Vagina (tissue), 2 donors: ENCODE results near the gene CDH13. TPM values are rescaled to one million over a fixed set of nuclear protein-coding genes. Genes with fewer than 3 reads are reported as not detected.

Source experiments
- DNase-seq, 2 donors: peaks; one replicate each; pipeline ENCODE4 v3.0.0-alpha.2; 2017; ENCODE audit errors: extremely low spot score in 2 of 2
- H3K27ac ChIP-seq: fragments of 200-600 bp; sonication (generic); one replicate; pipeline ENCODE4 v1.5.1; 2019
- H3K27me3 ChIP-seq: fragments of 200-600 bp; sonication (generic); one replicate; pipeline ENCODE4 v1.5.1; 2019
- H3K36me3 ChIP-seq, 2 donors: fragments of 200-600 bp; sonication (generic); one replicate each; pipeline ENCODE4 v1.5.1; 2017 to 2019
- H3K4me1 ChIP-seq: fragments of 200-600 bp; sonication (generic); one replicate; pipeline ENCODE4 v1.5.1; 2019
- H3K4me3 ChIP-seq, 2 donors: fragments of 200-600 bp; sonication (generic); 1 replicate in 1 of 2; 2 replicates in 1 of 2; pipeline ENCODE4 v1.5.1; 2016 to 2019
- H3K9me3 ChIP-seq: fragments of 200-600 bp; sonication (generic); one replicate; pipeline ENCODE4 v1.5.1; 2019
- CTCF ChIP-seq, 3 experiments: fragments of 450-650 bp in 2 of 3; fragments of 200-600 bp in 1 of 3; sonication (generic) in 1 of 3; IDR thresholded peaks; one replicate each; pipeline ENCODE4 v1.5.1; 2017 to 2019; ENCODE audit warnings: antibody characterized with exemption in 3 of 3, mild to moderate bottlenecking in 2 of 3, moderate library complexity in 2 of 3
- POLR2A ChIP-seq, 2 donors: fragments of 450-650 bp; IDR thresholded peaks; one replicate each; pipeline ENCODE4 v1.6.1; 2017; ENCODE audit warnings: antibody characterized with exemption in 2 of 2, mild to moderate bottlenecking in 2 of 2, moderate library complexity in 2 of 2
- POLR2AphosphoS5 ChIP-seq, 2 donors: sonication (generic); formaldehyde crosslinking; IDR thresholded peaks; one replicate each; pipeline ENCODE4 v1.9.0; 2017; ENCODE audit warnings: antibody characterized with exemption in 2 of 2, mild to moderate bottlenecking in 2 of 2, low read depth in 1 of 2; ENCODE audit not compliant: insufficient read depth in 1 of 2
- intact Hi-C: fragments of 100-400 bp; cut with DNase I; formaldehyde crosslinking; loops from one replicate; pipeline ENCODE4 v1.15.1; 2023
- total RNA-seq: library from RNA; depleted of rRNA; stranded (reverse); fragments of >200 nt; gene quantifications from one replicate; pipeline ENCODE4 v1.2.3, GENCODE V29; 2016

CDH13 gene
- total RNA-seq, 1 donor from 2014 or later, result 123 TPM

- H3K27me3 ChIP-seq, result no peaks in the 10 kb centered on the region
- DNase-seq, result peak in 1 of 2 donors; percentile 82
- H3K27ac ChIP-seq, result no peak overlapping the region
- no peaks in the 10 kb centered on the region for H3K4me1 ChIP-seq
- intact Hi-C loops, result no loop called here
- TF ChIP-seq POLR2AphosphoS5 (IDR thresholded peaks at IDR 0.05; ENCODE audit: insufficient read depth in 1 of 2, low read depth in 1 of 2), result no peak
- TF ChIP-seq POLR2A (IDR thresholded peaks at IDR 0.05), result no peak
- TF ChIP-seq CTCF (IDR thresholded peaks at IDR 0.05), result no peak
- H3K36me3 ChIP-seq, result no peaks in the 10 kb centered on the region
- no peak overlapping the region for H3K4me3 ChIP-seq
- H3K9me3 ChIP-seq, result no peaks in the 10 kb centered on the region
Measured at GRCh38 chr16:83623091-83623730, 996.4 kb downstream of the CDH13 start.

GRCh38 chr16:83623892-83624291, 997.1 kb downstream of the CDH13 start:
- no peaks in the 10 kb centered on the region for H3K9me3 ChIP-seq
- intact Hi-C loops, result no loop called here
- peak in 1 of 2 donors; percentile 20 for DNase-seq
- no peaks in the 10 kb centered on the region for H3K4me1 ChIP-seq
- H3K27ac ChIP-seq, result no peak overlapping the region
- H3K27me3 ChIP-seq, result no peaks in the 10 kb centered on the region
- no peaks in the 10 kb centered on the region for H3K36me3 ChIP-seq
- H3K4me3 ChIP-seq, result no peak overlapping the region
- TF ChIP-seq POLR2A (IDR thresholded peaks at IDR 0.05), result no peak
- no peak for TF ChIP-seq POLR2AphosphoS5 (IDR thresholded peaks at IDR 0.05; ENCODE audit: insufficient read depth in 1 of 2, low read depth in 1 of 2)
- TF ChIP-seq CTCF (IDR thresholded peaks at IDR 0.05), result no peak

GRCh38 chr16:83624429-83625120, 997.8 kb downstream of the CDH13 start:
- DNase-seq, result peak in 1 of 2 donors; percentile 32
- Histone ChIP-seq H3K27me3 (no peaks in the 10 kb centered on the region), H3K4me1 (no peaks in the 10 kb centered on the region), H3K36me3 (no peaks in the 10 kb centered on the region), H3K27ac (no peak overlapping the region), H3K4me3 (no peak overlapping the region), H3K9me3 (no peaks in the 10 kb centered on the region)
- intact Hi-C loops, result no loop called here
- TF ChIP-seq CTCF (IDR thresholded peaks at IDR 0.05) (no peak), POLR2A (IDR thresholded peaks at IDR 0.05) (no peak), POLR2AphosphoS5 (IDR thresholded peaks at IDR 0.05; ENCODE audit: insufficient read depth in 1 of 2, low read depth in 1 of 2) (no peak)

GRCh38 chr16:83626204-83626603, 999.4 kb downstream of the CDH13 start:
- Histone ChIP-seq H3K27ac (no peak overlapping the region), H3K36me3 (no peaks in the 10 kb centered on the region), H3K9me3 (no peaks in the 10 kb centered on the region), H3K4me1 (peaks cover 4% of the 10 kb centered on the region), H3K27me3 (no peaks in the 10 kb centered on the region), H3K4me3 (no peak overlapping the region)
- TF ChIP-seq CTCF (IDR thresholded peaks at IDR 0.05) (no peak), POLR2A (IDR thresholded peaks at IDR 0.05) (no peak)
- intact Hi-C loops, result no loop called here
- DNase-seq, result peak in 1 of 2 donors; percentile 62

GRCh38 chr16:83626676-83627075, 999.9 kb downstream of the CDH13 start:
- intact Hi-C loops, result no loop called here

More at GRCh38 chr16:83626676-83627075, 999.9 kb downstream of the CDH13 start:
- Histone ChIP-seq H3K36me3 (no peaks in the 10 kb centered on the region), H3K27ac (no peak overlapping the region), H3K27me3 (no peaks in the 10 kb centered on the region), H3K4me1 (peaks cover 6% of the 10 kb centered on the region), H3K4me3 (no peak overlapping the region), H3K9me3 (no peaks in the 10 kb centered on the region)
- TF ChIP-seq POLR2A (IDR thresholded peaks at IDR 0.05) (no peak), CTCF (IDR thresholded peaks at IDR 0.05) (no peak), POLR2AphosphoS5 (IDR thresholded peaks at IDR 0.05; ENCODE audit: insufficient read depth in 1 of 2, low read depth in 1 of 2) (no peak)
- DNase-seq, result peak in 1 of 2 donors; percentile 54
